HG03354 (cell line): ENCODE data around the gene CCDC194.
A peak's percentile ranks its signal among the peaks of the same experiment; 100 is the strongest.

Experiments used
- ATAC-seq: cut with Tn5 transposase; IDR thresholded peaks from one replicate; pipeline ENCODE4 v1.9.1; 2021; ENCODE audit warnings: mild to moderate bottlenecking; ENCODE audit not compliant: unreplicated experiment, poor library complexity, severe bottlenecking

Gene CCDC194

GRCh38 chr19:17406887-17407196 lies 12.8 kb upstream of the CCDC194 start:
- ATAC-seq = no peak

- ATAC-seq = peak; percentile 17
Measured at GRCh38 chr19:17406046-17406886, 12.3 kb upstream of the CCDC194 start.

- ATAC-seq = peak; percentile 80
Measured at GRCh38 chr19:17405250-17406045, 11.5 kb upstream of the CCDC194 start, which contains the start of gene BST2. Gene BST2 (minus strand): TSS chr19:17405630. CDS start chr19:17405575, 55 bp downstream.

DNA sequence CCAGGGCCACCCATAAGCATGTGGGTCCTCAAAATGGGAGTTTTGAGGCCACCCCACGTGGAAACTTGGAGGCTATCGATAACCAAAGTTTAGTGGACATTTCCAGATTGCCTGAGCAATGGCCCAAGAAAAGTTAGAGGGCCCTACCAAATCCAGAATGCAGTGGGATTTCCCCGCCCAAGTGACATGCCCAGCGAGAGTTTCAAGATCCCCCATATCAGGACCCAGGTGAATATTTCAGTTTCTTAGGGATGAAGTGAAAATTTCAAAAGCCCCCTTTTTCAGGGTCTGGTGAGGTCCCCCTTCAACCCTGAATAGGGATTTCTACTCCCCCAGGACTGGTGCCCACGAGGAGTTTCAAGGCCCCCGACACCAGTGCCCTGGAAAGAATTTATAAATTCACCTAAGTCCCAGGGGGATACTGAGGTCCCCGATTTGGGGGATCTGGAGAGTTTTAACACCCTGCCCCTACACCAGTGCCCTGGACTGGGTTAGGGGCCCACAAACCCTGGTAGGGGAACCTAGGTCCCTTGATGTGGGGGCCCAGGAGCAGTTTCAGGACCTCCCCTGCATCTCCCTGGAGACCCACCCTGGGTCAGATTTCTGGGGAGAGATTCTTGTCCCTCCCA lies 10.7 kb upstream of the CCDC194 start:
- ATAC-seq = peak; percentile 18

- ATAC-seq = no peak
Measured at GRCh38 chr19:17404015-17404414, 10.0 kb upstream of the CCDC194 start.

DNA sequence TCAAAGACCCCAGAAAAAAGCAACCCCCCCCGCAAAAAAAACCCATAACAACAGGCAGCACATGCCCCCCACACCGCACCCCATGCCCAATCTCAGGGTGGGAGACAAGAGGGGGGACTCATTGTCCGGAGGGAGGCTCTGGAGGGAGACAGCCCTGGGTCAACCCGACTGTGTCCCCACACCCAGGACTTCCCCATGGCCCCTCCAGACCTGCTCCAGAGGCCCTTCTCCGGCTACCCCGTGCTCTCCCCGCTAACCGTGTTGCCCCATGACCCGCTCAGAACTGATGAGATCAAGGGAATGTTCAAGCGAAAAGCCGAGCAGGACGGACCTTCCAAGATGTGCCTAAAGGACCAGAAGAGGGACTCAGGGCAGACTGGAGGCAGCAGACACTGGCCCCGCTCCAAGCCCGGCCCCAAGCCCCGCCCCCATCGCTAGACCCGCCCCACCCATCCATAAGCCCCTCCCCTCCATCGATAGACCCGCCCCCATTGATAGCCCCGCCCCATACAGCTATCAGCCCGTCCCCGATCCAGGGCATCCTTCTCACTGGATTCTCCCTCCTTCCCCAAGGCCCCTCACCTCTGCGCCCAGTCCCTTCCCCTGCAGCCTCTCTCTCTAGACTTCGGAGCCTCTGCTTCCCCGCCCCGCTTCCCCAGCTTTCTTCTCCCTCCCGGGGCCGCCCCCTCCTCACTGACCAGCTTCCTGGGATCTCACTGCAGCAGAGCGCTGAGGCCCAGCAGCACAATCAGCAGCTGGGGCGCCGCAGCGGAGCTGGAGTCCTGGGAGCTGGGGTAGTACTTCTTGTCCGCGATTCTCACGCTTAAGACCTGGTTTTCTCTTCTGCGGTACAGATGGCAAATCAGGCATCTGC lies 9.2 kb upstream of the CCDC194 start:
- no peak for ATAC-seq

DNA sequence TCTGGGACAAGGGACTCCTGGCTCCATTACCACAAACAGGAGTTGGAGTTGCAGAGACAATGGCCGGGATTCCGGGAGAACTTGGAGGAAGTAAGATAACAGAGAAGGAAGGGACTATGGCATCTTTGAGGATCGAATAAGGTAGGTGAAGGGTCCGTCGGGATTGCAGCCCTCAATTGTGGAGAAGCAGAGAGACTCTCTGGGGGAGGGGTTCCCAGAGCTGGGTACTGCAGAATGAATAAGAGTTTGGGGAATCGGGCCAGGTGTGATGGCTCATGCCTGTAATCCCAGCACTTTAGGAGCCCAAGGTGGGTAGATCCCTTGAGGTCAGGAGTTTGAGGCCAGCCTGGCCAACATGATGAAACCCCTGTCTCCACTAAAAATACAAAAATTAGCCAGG lies 7.6 kb upstream of the CCDC194 start:
- no peak for ATAC-seq

DNA sequence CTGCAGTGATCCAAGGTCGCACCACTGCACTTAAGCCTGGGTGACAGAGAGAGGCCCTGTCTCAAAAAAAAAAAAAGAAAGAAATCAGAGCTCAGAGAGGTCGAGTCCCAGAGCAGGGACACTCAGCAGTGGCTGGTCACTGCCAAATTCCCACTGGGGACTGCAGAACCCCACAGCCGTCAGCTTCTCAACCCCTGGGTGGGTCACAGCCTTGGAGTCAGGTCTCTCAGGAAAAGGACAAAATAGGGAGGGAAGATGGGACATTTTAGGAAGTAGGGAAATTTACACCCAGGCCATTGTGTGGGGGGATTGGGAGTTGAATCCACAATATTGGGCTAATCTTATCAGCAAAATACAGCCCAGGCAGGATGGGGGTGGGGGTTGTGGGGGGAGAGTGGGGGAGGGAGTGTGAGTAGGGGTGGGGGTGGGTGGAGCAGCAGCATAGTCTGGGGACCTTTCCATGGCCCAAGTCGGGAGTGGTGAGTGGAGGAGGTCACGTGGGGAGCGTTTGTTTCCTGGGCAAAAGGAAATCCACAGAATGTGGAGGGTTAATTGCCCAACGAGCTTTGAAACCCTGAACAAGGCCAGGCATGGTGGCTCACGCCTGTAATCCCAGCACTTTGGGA lies 5.0 kb upstream of the CCDC194 start:
- ATAC-seq = no peak

GRCh38 chr19:17394891-17395415 lies 957 bp upstream of the CCDC194 start:
- no peak for ATAC-seq

DNA sequence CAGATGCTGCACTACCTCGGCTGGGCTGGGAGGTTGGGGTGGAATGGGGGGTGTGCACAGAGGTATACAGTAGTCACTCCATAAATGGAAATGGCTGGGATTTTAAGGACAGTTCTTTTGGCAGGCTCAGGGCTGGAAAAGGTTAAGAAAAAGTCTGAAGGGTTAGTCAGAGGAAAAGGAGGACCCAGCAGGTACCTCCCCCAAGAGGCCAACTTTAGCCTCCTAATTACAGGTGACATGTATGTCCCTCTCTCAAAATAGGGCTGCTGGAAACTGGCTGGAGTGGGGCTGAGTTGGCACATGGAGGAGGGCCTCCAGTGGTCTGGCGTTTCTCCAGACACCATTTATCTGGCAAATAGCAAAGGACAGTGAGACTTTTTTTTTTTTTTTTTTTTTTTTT lies 994 bp downstream of the CCDC194 start:
- no peak for ATAC-seq

GRCh38 chr19:17391371-17392151 lies 2.4 kb downstream of the CCDC194 start:
- no peak for ATAC-seq

GRCh38 chr19:17390665-17391370 lies 3.2 kb downstream of the CCDC194 start:
- peak; percentile 89 for ATAC-seq

GRCh38 chr19:17389957-17390664 lies 3.9 kb downstream of the CCDC194 start:
- no peak for ATAC-seq

DNA sequence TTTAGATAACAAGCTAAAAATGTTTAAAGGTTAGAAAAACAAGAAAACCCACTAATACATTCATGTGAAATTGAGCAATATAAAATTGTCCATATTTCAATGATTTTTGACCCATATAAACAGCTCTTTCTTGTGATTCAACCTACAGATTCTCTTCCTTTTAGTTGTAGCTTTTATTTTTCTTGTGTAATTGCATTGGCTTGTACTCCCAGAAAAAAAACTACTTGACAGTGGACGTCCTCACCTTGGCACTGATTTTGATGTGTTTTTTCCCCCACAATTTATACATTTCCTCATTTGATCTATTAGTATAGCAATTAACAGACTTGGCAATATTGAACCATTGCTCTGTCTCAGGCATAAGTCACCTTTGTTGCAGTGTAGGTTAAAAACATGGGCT lies 4.7 kb downstream of the CCDC194 start:
- ATAC-seq = no peak

- no peak for ATAC-seq
Measured at GRCh38 chr19:17385878-17386611, 8.0 kb downstream of the CCDC194 start.

DNA sequence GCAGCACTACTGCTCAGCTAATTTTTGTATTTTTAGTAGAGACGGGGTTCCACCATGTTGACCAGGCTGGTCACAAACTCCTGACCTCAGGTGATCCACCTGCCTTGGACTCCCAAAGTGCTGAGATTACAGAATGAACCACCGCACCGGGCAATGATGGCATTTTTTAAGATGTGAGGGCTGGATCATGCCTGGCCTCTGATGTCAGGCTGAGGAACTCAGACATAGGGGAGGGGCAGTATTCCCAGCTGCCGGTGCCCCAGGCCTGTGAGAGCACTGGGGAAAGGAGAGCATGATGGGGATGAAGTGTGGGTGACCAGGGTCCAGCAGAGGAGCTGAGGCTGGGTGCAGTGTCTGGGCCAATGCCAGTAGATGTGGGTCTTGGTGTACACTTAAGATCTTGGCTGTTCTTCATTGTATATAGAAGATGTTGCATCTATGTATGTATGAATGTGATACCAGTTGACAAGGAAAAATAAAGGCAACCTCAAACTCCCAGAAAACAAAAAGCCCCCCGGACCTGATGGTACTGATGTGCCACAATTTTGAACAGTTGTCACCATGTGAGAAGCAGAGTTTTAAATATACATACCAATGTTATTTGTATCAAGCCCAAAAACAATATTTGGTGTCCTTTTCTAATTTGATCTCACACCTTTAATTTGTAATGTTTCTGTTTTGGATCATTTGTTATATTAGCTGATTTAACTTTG lies 13.4 kb downstream of the CCDC194 start:
- ATAC-seq = no peak
